ENCODE measurements around the gene KCNT2.

DNA sequence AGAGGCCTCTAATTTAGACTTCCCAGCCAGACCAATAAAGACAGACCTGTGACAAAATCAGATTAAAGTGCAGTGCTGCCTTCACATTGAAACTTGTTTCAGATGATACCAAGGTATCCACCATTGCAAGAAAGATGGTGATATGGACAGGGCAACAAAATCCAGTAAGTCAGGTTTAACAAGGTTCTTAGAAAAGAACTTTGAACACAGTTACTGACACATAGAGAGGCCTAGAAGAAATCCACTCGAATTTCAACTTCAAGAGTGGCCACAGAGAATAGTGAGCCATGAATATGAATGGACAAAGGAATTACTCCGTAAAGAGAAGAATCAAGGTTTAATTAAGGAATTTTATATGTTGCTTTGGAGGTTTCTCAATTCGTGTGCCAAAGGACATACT lies 230.4 kb downstream of the KCNT2 start:
- TF ChIP-seq, protein P1, sequence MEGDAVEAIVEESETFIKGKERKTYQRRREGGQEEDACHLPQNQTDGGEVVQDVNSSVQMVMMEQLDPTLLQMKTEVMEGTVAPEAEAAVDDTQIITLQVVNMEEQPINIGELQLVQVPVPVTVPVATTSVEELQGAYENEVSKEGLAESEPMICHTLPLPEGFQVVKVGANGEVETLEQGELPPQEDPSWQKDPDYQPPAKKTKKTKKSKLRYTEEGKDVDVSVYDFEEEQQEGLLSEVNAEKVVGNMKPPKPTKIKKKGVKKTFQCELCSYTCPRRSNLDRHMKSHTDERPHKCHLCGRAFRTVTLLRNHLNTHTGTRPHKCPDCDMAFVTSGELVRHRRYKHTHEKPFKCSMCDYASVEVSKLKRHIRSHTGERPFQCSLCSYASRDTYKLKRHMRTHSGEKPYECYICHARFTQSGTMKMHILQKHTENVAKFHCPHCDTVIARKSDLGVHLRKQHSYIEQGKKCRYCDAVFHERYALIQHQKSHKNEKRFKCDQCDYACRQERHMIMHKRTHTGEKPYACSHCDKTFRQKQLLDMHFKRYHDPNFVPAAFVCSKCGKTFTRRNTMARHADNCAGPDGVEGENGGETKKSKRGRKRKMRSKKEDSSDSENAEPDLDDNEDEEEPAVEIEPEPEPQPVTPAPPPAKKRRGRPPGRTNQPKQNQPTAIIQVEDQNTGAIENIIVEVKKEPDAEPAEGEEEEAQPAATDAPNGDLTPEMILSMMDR (IDR thresholded peaks at IDR 0.05; ENCODE audit: low read depth, low read length, poor library complexity, severe bottlenecking) = no peak
- TF ChIP-seq EZH2phosphoT487 (IDR thresholded peaks at IDR 0.05; ENCODE audit: borderline replicate concordance, low read length) = no peak

Data from DOHH2 (cell line).